Ovary (tissue), 9 donors: ENCODE results near the gene ST8SIA2. TPM values are rescaled to one million over a fixed set of nuclear protein-coding genes. Genes with fewer than 3 reads are reported as not detected.

Experiments used
- DNase-seq, 5 donors: peaks; one replicate each; pipeline ENCODE4 v3.0.0-alpha.2; 2019 to 2020
- H3K27ac ChIP-seq, 2 donors: fragments of 200-600 bp; one replicate each; pipeline versions ENCODE4 v1.5.1 to v1.8.0; 2019 to 2022
- H3K27me3 ChIP-seq: fragments of 200-600 bp; one replicate; pipeline ENCODE4 v1.8.0; 2022
- H3K36me3 ChIP-seq: fragments of 200-600 bp; sonication (generic); one replicate; pipeline ENCODE4 v1.5.1; 2019
- H3K4me1 ChIP-seq: one replicate; pipeline ENCODE4 v1.8.1; 2013; ENCODE audit warnings: mild to moderate bottlenecking, moderate library complexity; ENCODE audit not compliant: insufficient read depth
- H3K4me3 ChIP-seq: fragments of 200-600 bp; sonication (generic); one replicate; pipeline ENCODE4 v1.5.1; 2017
- H3K9me3 ChIP-seq, 2 donors: fragments of 200-600 bp in 1 of 2; sonication (generic) in 1 of 2; one replicate each; pipeline versions ENCODE4 v1.5.1 to v1.8.1; 2013 to 2019; ENCODE audit warnings: mild to moderate bottlenecking in 1 of 2, moderate library complexity in 1 of 2
- EP300 ChIP-seq: sonication (generic); formaldehyde crosslinking; IDR thresholded peaks from one replicate; pipeline ENCODE4 v1.6.1; 2017; ENCODE audit warnings: antibody characterized with exemption
- POLR2A ChIP-seq: fragments of 450-650 bp; IDR thresholded peaks from one replicate; pipeline ENCODE4 v1.6.1; 2017; ENCODE audit warnings: antibody characterized with exemption, mild to moderate bottlenecking, moderate library complexity
- WGBS, 3 donors: extraction: QIAGEN DNeasy Blood & Tissue Kit in 1 of 3; methylation state at CpG; one replicate each; pipeline versions ENCODE4 v1.1.5 to v1.1.7; 2013 to 2017; 5-methylcytosine and 5-hydroxymethylcytosine counted together
- intact Hi-C, 4 donors: fragments of 100-400 bp; cut with DNase I; formaldehyde crosslinking; loops; one replicate each; pipeline versions ENCODE4 v1.11.0 to v1.15.1; 2022 to 2023
- polyA plus RNA-seq, 2 donors: library from polyadenylated mRNA; stranded (reverse); fragments of 200-250 nt in 1 of 2; fragments of 350-450 nt in 1 of 2; fragmentation: Illumina TruSeq in 1 of 2; extraction: RNeasy Lipid Tissue Mini Kit (QIAGEN cat#74804) in 1 of 2; gene quantifications; one replicate each; pipeline ENCODE4 v1.2.3, GENCODE V29; 2013 to 2014
- total RNA-seq, 7 donors: library from RNA; depleted of rRNA in 2 of 7; stranded (reverse); fragments of >200 nt in 2 of 7; fragmentation: NEBNext Ultra II Directional in 3 of 7; extraction: Animal tissue kit (Norgen Biotek cat#: 25700) in 3 of 7; gene quantifications; one replicate each; pipeline versions ENCODE4 v1.1.0 to v1.2.4, GENCODE V29; 2016 to 2023
- TF ChIP-seq, protein P1 (sequence below), 3 donors: fragments of 450-650 bp in 2 of 3; fragments of 200-600 bp in 1 of 3; IDR thresholded peaks; one replicate each; pipeline versions ENCODE4 v1.5.1 to v1.8.0; 2016 to 2022; ENCODE audit warnings: antibody characterized with exemption in 3 of 3, mild to moderate bottlenecking in 1 of 3
- donor health status: DM: no; HTN: no; CAD: no; lungs with moderate emphysema.
- donor health status: DM: no; HTN: no; CAD: no.
- donor health status: Bipolar disorder and iron deficiency.
- donor health status: DM: yes; HTN: yes; CAD: no.
- donor health status: DM: no; HTN: no; CAD: no.
- donor health status: DM: yes; HTN: yes; CAD: no.

ST8SIA2 gene
- total and polyA plus RNA-seq, 9 donors: 0.01 to 0.46 (median 0.18) TPM; not detected in 4

DNA sequence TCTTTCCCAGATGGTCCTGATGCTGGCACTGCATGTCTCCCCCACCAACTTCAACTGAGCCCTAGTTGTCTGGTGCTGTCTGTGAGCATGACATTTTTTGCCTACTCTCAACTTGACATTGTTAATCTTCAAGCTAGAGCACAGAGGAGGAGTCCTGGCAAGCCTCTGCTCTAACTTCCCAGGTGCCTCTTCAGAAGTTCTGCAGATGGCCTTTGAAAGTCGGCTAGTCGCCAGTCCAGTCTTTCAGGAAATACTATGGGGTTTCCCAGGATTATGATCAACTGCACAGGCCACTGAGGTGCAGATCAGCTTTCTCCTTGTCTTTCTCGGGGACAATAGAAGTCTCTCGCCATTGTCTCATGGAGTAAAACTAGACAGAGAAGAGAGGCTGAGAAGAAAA, 86.7 kb downstream of the ST8SIA2 start:
- no peak overlapping the region for H3K4me3 ChIP-seq
- WGBS, 3 donors: 82 to 85% (median 85%) methylated on average over 4 of the region's 4 CpGs
- TF ChIP-seq, protein P1, sequence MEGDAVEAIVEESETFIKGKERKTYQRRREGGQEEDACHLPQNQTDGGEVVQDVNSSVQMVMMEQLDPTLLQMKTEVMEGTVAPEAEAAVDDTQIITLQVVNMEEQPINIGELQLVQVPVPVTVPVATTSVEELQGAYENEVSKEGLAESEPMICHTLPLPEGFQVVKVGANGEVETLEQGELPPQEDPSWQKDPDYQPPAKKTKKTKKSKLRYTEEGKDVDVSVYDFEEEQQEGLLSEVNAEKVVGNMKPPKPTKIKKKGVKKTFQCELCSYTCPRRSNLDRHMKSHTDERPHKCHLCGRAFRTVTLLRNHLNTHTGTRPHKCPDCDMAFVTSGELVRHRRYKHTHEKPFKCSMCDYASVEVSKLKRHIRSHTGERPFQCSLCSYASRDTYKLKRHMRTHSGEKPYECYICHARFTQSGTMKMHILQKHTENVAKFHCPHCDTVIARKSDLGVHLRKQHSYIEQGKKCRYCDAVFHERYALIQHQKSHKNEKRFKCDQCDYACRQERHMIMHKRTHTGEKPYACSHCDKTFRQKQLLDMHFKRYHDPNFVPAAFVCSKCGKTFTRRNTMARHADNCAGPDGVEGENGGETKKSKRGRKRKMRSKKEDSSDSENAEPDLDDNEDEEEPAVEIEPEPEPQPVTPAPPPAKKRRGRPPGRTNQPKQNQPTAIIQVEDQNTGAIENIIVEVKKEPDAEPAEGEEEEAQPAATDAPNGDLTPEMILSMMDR (IDR thresholded peaks at IDR 0.05): no peak
- no peak for TF ChIP-seq POLR2A
- no peak for TF ChIP-seq EP300

DNA sequence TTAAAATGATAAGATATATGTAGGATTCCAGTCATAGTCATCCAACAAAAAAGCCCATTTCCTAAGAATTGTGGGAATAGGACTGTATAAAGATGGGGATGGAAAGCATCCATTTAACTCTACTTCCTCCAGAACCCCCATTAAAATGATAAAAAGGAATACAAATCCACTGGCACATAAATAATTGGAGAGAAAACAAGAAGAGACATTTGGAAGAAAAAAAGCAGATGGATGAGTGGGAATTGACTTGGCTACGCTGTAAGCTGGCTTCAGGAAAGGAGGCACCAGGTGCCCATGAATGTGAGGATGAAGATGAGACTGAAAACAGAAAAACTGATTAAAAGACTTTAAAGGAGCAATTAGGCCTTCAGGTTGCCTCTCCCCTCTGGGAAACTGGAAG, 91.8 kb downstream of the ST8SIA2 start:
- Histone ChIP-seq H3K4me3 (no peak overlapping the region), H3K36me3 (no peaks in the 10 kb centered on the region), H3K9me3 (no peaks in the 10 kb centered on the region), H3K4me1 (no peaks in the 10 kb centered on the region), H3K27ac (no peak overlapping the region), H3K27me3 (no peaks in the 10 kb centered on the region)
- 32 to 41% (median 33%) methylated on average over 1 of the region's 1 CpG for WGBS, 3 donors
- no peak for TF ChIP-seq POLR2A
- TF ChIP-seq, protein P1 (IDR thresholded peaks at IDR 0.05): no peak
- no peak for TF ChIP-seq EP300
- intact Hi-C loops: no loop called here
- no peak for DNase-seq

More for the DNA sequence above, 86.7 kb downstream of the ST8SIA2 start:
- no peaks in the 10 kb centered on the region for H3K9me3 ChIP-seq
- H3K27ac ChIP-seq: no peak overlapping the region
- intact Hi-C loops: no loop called here
- no peaks in the 10 kb centered on the region for H3K27me3 ChIP-seq
- no peak for DNase-seq
- no peaks in the 10 kb centered on the region for H3K4me1 ChIP-seq
- no peaks in the 10 kb centered on the region for H3K36me3 ChIP-seq

DNA sequence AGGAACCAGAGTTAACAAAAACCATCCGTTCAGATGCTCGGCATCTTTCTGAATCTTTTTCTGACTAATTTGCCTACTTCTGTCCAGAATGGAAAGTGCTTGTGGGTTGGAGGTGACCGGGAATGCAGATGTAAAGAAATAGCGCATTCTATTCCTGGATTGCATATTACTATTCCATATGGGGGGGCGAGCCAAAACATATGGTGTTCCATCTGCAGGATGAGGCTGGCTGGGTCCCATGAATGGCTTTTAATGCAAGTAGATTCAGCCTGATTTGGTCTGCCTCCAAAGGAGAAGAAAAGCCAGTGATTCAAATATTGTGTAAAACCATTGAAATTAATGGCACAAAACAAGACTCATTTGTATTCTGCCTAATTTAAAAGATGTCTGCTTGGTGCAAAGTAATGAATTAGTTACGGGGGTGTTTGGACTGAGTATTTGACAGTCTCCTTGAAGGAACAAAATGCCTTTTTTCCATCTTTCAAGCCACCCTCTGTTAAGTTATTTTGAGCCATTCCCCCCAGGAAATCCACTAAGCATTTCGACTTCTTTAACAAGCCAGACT, 99.0 kb downstream of the ST8SIA2 start:
- no peak overlapping the region for H3K27ac ChIP-seq
- no peak for DNase-seq
- TF ChIP-seq EP300: no peak
- TF ChIP-seq, protein P1 (IDR thresholded peaks at IDR 0.05): no peak
- TF ChIP-seq POLR2A: no peak
- no peaks in the 10 kb centered on the region for H3K4me1 ChIP-seq
- H3K4me3 ChIP-seq: no peak overlapping the region
- intact Hi-C loops: no loop called here
- WGBS, 3 donors: 73 to 82% (median 74%) methylated on average over 7 of the region's 7 CpGs
- no peaks in the 10 kb centered on the region for H3K36me3 ChIP-seq
- H3K9me3 ChIP-seq: no peaks in the 10 kb centered on the region
- H3K27me3 ChIP-seq: no peaks in the 10 kb centered on the region

DNA sequence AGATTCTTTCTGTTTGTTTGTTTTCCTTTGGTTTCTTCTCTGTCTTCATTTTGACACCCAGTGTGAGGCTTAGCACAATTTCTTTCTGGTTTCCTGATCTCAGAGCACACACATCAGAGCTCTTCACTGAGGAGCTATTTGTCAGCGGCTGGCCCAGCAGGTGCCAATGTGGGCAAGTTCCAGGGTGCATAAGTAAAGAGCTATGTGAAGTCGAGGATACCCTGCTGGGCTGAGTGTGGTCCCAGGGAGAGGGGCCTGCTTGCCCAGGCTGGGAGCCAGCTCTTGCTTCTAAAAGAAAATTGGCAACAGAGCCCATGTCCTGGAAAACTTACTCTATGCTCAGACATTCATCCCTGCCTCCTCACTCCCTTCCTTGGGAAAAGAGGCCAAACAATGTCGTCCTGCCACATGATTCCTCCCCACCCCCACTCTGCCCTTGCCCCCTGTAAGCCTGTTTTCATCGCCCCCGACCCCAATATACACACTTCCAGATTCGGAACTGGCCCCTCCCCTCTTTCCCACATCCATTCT, 101.2 kb downstream of the ST8SIA2 start:
- WGBS, 3 donors: 23 to 28% (median 28%) methylated on average over 6 of the region's 6 CpGs
- H3K4me1 ChIP-seq: no peaks in the 10 kb centered on the region
- no peaks in the 10 kb centered on the region for H3K9me3 ChIP-seq
- TF ChIP-seq EP300: no peak
- TF ChIP-seq, protein P1 (IDR thresholded peaks at IDR 0.05): no peak
- no peak for TF ChIP-seq POLR2A
- no peak overlapping the region for H3K27ac ChIP-seq
- no peak for DNase-seq
- H3K36me3 ChIP-seq: no peaks in the 10 kb centered on the region
- no peaks in the 10 kb centered on the region for H3K27me3 ChIP-seq
- intact Hi-C loops: no loop called here
- no peak overlapping the region for H3K4me3 ChIP-seq
